CD1c-positive myeloid dendritic cell (primary cell): ENCODE data around the gene SPAG17.

Experiments
- DNase-seq: peaks from one replicate; pipeline ENCODE4 v3.0.0-alpha.2; 2016; ENCODE audit errors: extremely low spot score

Gene SPAG17

GRCh38 chr1:118077331-118078045 lies 107.5 kb downstream of the SPAG17 start:
- peak; percentile 27 for DNase-seq

- DNase-seq: no peak
These were observed 109.9 kb downstream of the SPAG17 start for GRCh38 chr1:118075116-118075515.

- DNase-seq: no peak
These were observed 111.2 kb downstream of the SPAG17 start for GRCh38 chr1:118073648-118074435.

- no peak for DNase-seq
These were observed 135.0 kb downstream of the SPAG17 start for GRCh38 chr1:118049981-118050380.

- DNase-seq: no peak
These were observed 137.3 kb downstream of the SPAG17 start for GRCh38 chr1:118047650-118048224.

- DNase-seq: no peak
These were observed 137.9 kb downstream of the SPAG17 start for GRCh38 chr1:118047006-118047649.

GRCh38 chr1:118043624-118044023 lies 141.4 kb downstream of the SPAG17 start:
- DNase-seq: no peak

- DNase-seq: no peak
These were observed 142.5 kb downstream of the SPAG17 start for GRCh38 chr1:118042501-118042900.

- peak; percentile 70 for DNase-seq
These were observed 145.9 kb downstream of the SPAG17 start for GRCh38 chr1:118039170-118039569.

GRCh38 chr1:118032883-118033282 lies 152.1 kb downstream of the SPAG17 start:
- DNase-seq: no peak

GRCh38 chr1:118028267-118028666 lies 156.8 kb downstream of the SPAG17 start:
- DNase-seq: no peak

- DNase-seq: no peak
These were observed 161.8 kb downstream of the SPAG17 start for GRCh38 chr1:118023199-118023598.

GRCh38 chr1:118021668-118022067 lies 163.4 kb downstream of the SPAG17 start:
- peak; percentile 17 for DNase-seq

GRCh38 chr1:118018060-118018459 lies 167.0 kb downstream of the SPAG17 start:
- DNase-seq: no peak

- no peak for DNase-seq
These were observed 171.1 kb downstream of the SPAG17 start for GRCh38 chr1:118013938-118014337.

GRCh38 chr1:118013336-118013735 lies 171.7 kb downstream of the SPAG17 start:
- no peak for DNase-seq

GRCh38 chr1:118012515-118013124 lies 172.4 kb downstream of the SPAG17 start:
- no peak for DNase-seq

GRCh38 chr1:118008011-118008410 lies 177.0 kb downstream of the SPAG17 start:
- DNase-seq: no peak

GRCh38 chr1:118007391-118007790 lies 177.6 kb downstream of the SPAG17 start:
- no peak for DNase-seq

- no peak for DNase-seq
These were observed 180.7 kb downstream of the SPAG17 start for GRCh38 chr1:118004312-118004711.

GRCh38 chr1:117985973-117986372 lies 199.1 kb downstream of the SPAG17 start:
- no peak for DNase-seq

- no peak for DNase-seq
These were observed 199.8 kb downstream of the SPAG17 start for GRCh38 chr1:117985239-117985638.
